ENCODE data around the gene NDOR1. TPM values are rescaled to one million over a fixed set of nuclear protein-coding genes. Genes with fewer than 3 reads are reported as not detected.

NDOR1 gene
- polyA plus RNA-seq, 2 of the 4 experiments (the other 2 are of a cell fraction) = 5.6 to 19.5 TPM

DNA sequence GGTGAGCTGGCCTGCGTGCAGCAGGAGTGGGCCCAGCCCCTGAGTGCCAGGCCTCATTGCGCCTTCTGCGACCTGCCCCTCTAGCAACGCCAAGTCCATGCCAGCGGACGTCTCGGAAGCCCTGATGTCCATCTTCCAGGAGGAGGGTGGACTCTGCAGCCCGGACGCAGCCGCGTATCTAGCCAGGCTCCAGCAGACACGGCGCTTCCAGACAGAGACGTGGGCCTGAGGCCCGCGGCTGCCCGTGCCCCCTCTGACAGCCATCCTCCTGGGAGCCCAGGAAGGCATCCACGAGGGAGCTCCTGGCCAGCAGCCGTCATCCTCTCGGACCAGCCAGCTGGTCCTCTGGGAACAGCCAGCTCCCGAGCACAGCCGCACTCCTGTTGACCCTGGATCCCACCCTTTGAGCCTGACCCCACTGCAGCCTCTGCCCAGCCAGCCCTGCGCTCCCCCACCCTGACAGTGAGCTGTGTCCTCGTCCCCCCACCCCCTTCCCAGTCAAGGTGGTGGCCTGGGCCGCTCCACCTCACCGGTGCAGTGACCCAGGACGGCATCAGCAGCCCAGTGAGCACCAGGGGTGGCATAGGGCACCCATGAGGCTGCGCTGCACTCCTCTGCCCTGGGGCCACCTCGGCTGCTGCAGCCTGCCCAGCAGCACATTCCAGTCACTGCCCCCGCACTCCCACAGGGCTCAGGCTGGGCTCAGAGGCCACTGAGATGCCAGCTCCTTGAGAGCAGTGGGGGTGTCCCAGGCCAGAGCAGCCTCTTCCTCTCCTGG, 10.9 kb downstream of the NDOR1 start (continued):
- TF ChIP-seq NFE2L2 (conservative IDR thresholded peaks at IDR 0.05; ENCODE audit: low read length) = no peak
- TF ChIP-seq KDM5A (IDR thresholded peaks at IDR 0.05) = no peak
- TF ChIP-seq RFX5 (IDR thresholded peaks at IDR 0.05) = no peak
- no peak for TF ChIP-seq RARB (CRISPR knock-in tag; IDR thresholded peaks at IDR 0.05)
- TF ChIP-seq, protein P1, sequence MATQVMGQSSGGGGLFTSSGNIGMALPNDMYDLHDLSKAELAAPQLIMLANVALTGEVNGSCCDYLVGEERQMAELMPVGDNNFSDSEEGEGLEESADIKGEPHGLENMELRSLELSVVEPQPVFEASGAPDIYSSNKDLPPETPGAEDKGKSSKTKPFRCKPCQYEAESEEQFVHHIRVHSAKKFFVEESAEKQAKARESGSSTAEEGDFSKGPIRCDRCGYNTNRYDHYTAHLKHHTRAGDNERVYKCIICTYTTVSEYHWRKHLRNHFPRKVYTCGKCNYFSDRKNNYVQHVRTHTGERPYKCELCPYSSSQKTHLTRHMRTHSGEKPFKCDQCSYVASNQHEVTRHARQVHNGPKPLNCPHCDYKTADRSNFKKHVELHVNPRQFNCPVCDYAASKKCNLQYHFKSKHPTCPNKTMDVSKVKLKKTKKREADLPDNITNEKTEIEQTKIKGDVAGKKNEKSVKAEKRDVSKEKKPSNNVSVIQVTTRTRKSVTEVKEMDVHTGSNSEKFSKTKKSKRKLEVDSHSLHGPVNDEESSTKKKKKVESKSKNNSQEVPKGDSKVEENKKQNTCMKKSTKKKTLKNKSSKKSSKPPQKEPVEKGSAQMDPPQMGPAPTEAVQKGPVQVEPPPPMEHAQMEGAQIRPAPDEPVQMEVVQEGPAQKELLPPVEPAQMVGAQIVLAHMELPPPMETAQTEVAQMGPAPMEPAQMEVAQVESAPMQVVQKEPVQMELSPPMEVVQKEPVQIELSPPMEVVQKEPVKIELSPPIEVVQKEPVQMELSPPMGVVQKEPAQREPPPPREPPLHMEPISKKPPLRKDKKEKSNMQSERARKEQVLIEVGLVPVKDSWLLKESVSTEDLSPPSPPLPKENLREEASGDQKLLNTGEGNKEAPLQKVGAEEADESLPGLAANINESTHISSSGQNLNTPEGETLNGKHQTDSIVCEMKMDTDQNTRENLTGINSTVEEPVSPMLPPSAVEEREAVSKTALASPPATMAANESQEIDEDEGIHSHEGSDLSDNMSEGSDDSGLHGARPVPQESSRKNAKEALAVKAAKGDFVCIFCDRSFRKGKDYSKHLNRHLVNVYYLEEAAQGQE (IDR thresholded peaks at IDR 0.05) = no peak

DNA sequence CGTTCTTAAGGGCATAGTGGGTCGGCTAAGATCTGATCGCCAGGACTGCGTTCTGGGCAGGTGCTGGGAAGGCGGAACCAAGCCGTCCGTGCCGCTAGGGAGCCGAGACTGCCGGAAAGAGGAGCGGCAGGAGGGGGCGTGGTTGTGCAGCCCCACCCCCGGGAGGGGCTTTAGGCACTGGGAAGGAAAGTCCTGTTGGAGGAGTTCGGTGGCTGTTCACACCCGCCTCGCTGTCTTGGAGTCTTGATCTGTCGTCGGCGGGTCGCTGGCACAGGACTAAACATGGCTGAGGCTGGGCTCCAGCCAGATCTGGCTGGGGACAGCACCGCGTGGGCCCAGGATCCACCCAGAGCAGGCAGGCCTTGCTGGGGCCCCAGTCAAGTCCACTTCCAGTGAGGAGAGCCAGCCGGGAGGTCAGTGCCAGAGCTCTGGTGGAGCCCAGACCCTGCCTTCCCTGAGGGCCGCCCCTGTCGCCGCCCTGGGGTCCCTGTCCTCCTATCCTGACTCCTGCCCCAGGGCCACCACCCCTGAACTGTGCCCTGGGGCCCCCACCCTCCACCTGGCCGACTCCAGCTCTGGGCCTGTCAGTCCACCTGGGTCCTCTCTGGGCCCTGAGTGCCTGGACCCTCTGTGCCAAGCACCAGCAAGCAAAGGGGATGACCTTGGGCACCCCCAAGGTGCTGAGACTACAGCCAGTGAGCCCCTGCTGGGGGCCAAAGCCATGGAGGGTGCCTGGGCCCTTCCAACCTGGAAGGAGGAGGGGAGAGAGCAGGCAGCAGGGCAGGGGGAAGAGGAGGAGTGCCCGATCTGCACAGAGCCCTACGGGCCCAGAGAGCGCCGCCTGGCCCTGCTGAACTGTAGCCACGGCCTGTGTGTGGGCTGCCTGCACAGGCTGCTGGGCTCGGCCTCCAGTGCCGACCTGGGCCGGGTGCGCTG, 12.0 kb downstream of the NDOR1 start:
- DNase-seq (ENCODE audit: low read depth in 1 of 2, low spot score in 1 of 2) (no peak), ATAC-seq (peak in 1 of 2 experiments; percentile 14; a peak in 3 of 6 replicates), FAIRE-seq (no peak)
- no peak overlapping the region for H3K4me3 ChIP-seq
- no peak for TF ChIP-seq RFX5 (IDR thresholded peaks at IDR 0.05)
- H3K4me1 ChIP-seq = peaks cover 33% of the 10 kb centered on the region
- no peak overlapping the region for H3K4me2 ChIP-seq
- ChIA-PET CTCF (interaction anchor here (0.8 to 9.9 kb wide), 9 partner anchors 9 to 85 kb away, joined by 3 to 71 read pairs (median 4); partner anchors contain the start of genes RNF224, SSNA1 and TUBB4B), POLR2A (interaction anchor here (1.1 kb wide), 1 partner anchor 17 kb away, joined by 3 read pairs; the partner anchor contains the start of gene TPRN)
- WGBS (ENCODE audit: missing lambda C conversion rate) = 62% methylated on average over 31 of the region's 36 CpGs
- H3K27ac ChIP-seq = peak overlapping the region in 1 of 2 experiments; percentile 76; a peak in 3 of 6 replicates
- H3K9me3 ChIP-seq = no peaks in the 10 kb centered on the region

DNA sequence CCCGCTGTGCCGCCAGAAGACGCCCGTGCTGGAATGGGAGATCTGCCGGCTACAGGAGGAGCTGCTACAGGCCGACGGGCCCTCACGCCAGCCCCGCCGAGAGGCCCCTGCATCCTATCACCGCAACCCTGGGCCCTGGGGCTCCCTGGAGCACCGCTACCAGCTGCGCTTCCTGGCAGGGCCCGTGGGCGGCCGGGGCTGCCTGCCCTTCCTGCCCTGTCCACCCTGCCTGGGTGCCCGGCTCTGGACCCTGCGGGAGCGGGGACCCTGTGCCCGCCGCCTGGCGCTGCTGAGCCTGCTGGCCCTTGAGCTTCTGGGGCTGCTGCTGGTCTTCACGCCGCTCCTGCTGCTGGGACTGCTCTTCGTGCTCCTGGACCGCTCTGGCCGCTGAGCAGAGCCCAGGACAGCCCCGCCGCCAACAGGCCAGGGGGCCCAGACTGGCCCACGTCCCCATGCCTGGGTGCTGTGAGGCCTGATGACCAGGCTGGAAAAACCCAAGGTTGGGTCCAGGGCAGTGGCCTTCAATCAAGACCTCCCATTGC, 12.8 kb downstream of the NDOR1 start:
- 97% methylated on average over 14 of the region's 30 CpGs for WGBS (ENCODE audit: missing lambda C conversion rate)
- DNase-seq (ENCODE audit: low read depth in 1 of 2, low spot score in 1 of 2) (no peak), ATAC-seq (peak in 1 of 2 experiments; percentile 1; a peak in 2 of 6 replicates), FAIRE-seq (no peak)
- ChIA-PET CTCF (interaction anchor here (0.6 to 9.9 kb wide), 8 partner anchors 9 to 86 kb away, joined by 3 to 71 read pairs (median 6); partner anchors contain the start of genes RNF224, STPG3 and TUBB4B), POLR2A (interaction anchor here (0.8 to 1.6 kb wide), 5 partner anchors 9 to 29 kb away, joined by 4 to 15 read pairs (median 6); partner anchors contain the start of gene TUBB4B)
- Histone ChIP-seq H3K9me3 (no peaks in the 10 kb centered on the region), H3K4me2 (peak overlapping the region; percentile 48), H3K27ac (peak overlapping the region; percentile 47 to 76; a peak in 4 of 6 replicates), H3K4me1 (peaks cover 39% of the 10 kb centered on the region), H3K4me3 (no peak overlapping the region)
- TF ChIP-seq FOSB (CRISPR knock-in tag; IDR thresholded peaks at IDR 0.05) = no peak
- TF ChIP-seq HOXB5 (CRISPR knock-in tag; IDR thresholded peaks at IDR 0.05) = no peak
- TF ChIP-seq POLR2A (IDR thresholded peaks at IDR 0.05; ENCODE audit: low read length) = no peak

DNA sequence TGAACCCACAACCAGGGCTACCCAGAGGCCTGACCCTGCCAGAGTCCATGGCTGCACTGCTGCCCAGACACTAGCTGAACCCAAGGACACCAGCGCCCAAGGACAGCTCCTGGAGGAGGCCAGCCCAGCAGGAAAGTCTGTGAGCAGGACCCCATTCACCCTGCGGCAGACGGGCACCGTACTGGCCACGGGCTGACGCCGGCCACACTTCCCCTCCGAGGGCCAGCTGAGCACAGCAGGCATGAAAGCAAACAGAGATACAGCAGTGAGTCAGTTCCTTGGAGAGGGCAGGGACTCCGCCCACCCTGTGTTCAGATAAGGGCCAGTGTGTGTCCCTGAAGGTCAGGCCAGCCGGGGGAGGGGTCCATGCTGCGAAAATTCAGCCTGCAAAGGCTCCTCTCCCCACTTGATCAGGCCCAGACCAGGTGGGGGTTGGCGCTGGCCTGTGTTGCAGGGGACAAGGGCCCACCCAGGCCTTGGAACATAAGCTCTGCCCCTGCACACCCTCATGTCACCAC, 13.3 kb downstream of the NDOR1 start:
- POLR2A ChIA-PET = interaction anchor here (0.5 to 1.6 kb wide), 6 partner anchors 9 to 52 kb away, joined by 3 to 15 read pairs (median 5); partner anchors contain the start of gene TUBB4B
- 6% methylated on average over 10 of the region's 12 CpGs for WGBS (ENCODE audit: missing lambda C conversion rate)
- DNase-seq (ENCODE audit: low read depth in 1 of 2, low spot score in 1 of 2) = peak; percentile 66 to 78
- Histone ChIP-seq H3K4me1 (peaks cover 39% of the 10 kb centered on the region), H3K4me3 (no peak overlapping the region), H3K27ac (peak overlapping the region; percentile 47 to 76; a peak in 4 of 6 replicates), H3K9me3 (no peaks in the 10 kb centered on the region), H3K4me2 (peak overlapping the region; percentile 48)
- TF ChIP-seq RFX5 (IDR thresholded peaks at IDR 0.05) (no peak), FOXS1 (CRISPR knock-in tag; IDR thresholded peaks at IDR 0.05) (no peak), GATA3 (IDR thresholded peaks at IDR 0.05; ENCODE audit: borderline replicate concordance) (0 out of 2 replicates have a peak, but pooled peaks have one; percentile 10), BHLHE40 (IDR thresholded peaks at IDR 0.05; ENCODE audit: low read depth, low read length) (no peak), FOSL2 (IDR thresholded peaks at IDR 0.05) (no peak), FOSL2 (CRISPR knock-in tag; IDR thresholded peaks at IDR 0.05) (peak; percentile 53; the same call in 1 of the 2 replicates), ZNF302 (CRISPR knock-in tag; IDR thresholded peaks at IDR 0.05) (no peak)
- TF ChIP-seq, protein P2, sequence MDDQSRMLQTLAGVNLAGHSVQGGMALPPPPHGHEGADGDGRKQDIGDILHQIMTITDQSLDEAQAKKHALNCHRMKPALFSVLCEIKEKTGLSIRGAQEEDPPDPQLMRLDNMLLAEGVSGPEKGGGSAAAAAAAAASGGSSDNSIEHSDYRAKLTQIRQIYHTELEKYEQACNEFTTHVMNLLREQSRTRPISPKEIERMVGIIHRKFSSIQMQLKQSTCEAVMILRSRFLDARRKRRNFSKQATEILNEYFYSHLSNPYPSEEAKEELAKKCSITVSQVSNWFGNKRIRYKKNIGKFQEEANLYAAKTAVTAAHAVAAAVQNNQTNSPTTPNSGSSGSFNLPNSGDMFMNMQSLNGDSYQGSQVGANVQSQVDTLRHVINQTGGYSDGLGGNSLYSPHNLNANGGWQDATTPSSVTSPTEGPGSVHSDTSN (IDR thresholded peaks at IDR 0.05) = peak; percentile 62
- TF ChIP-seq, protein P3, sequence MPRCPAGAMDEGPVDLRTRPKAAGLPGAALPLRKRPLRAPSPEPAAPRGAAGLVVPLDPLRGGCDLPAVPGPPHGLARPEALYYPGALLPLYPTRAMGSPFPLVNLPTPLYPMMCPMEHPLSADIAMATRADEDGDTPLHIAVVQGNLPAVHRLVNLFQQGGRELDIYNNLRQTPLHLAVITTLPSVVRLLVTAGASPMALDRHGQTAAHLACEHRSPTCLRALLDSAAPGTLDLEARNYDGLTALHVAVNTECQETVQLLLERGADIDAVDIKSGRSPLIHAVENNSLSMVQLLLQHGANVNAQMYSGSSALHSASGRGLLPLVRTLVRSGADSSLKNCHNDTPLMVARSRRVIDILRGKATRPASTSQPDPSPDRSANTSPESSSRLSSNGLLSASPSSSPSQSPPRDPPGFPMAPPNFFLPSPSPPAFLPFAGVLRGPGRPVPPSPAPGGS (IDR thresholded peaks at IDR 0.05) = 0 out of 3 replicates have a peak, but pooled peaks have one; percentile 18
- TF ChIP-seq, protein P4, sequence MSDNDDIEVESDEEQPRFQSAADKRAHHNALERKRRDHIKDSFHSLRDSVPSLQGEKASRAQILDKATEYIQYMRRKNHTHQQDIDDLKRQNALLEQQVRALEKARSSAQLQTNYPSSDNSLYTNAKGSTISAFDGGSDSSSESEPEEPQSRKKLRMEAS (IDR thresholded peaks at IDR 0.05) = peak; percentile 59
- FAIRE-seq = no peak
- CTCF ChIA-PET = interaction anchor here (0.6 to 9.9 kb wide), 8 partner anchors 8 to 170 kb away, joined by 3 to 71 read pairs (median 6); partner anchors contain the start of genes RNF224, STPG3 and TUBB4B
- peak; percentile 58 to 68 for ATAC-seq
